Activated naive CD8-positive, alpha-beta T cell treated with anti-CD3 and anti-CD28 coated beads for 36 hours (primary cell): ENCODE measurements around the gene IL31. TPM values are rescaled to one million over a fixed set of nuclear protein-coding genes. Genes with fewer than 3 reads are reported as not detected.
A peak's percentile ranks its signal among the peaks of the same experiment; 100 is the strongest.
"Not testable (repeated sequence)": the region's sequence is repeated elsewhere in the genome, so short reads cannot be mapped to it uniquely, and the experiment has no call there.

Source experiments
- DNase-seq: peaks from one replicate; pipeline ENCODE4 v3.0.0; 2021
- H3K27ac Mint-ChIP-seq: one replicate; pipeline ENCODE4 v1.8.0; 2022; ENCODE audit warnings: mild to moderate bottlenecking, moderate library complexity, mixed read lengths
- H3K27me3 Mint-ChIP-seq: one replicate; pipeline ENCODE4 v1.8.0; 2022; ENCODE audit warnings: mild to moderate bottlenecking, mixed read lengths
- H3K36me3 Mint-ChIP-seq: one replicate; pipeline ENCODE4 v1.8.0; 2021; ENCODE audit warnings: mild to moderate bottlenecking, mixed read lengths
- H3K4me1 Mint-ChIP-seq: one replicate; pipeline ENCODE4 v1.8.0; 2021; ENCODE audit warnings: mixed read lengths
- H3K4me3 Mint-ChIP-seq: one replicate; pipeline ENCODE4 v1.8.0; 2022; ENCODE audit warnings: mild to moderate bottlenecking, moderate library complexity, mixed read lengths
- H3K9me3 Mint-ChIP-seq: one replicate; pipeline ENCODE4 v1.8.0; 2022; ENCODE audit warnings: mixed read lengths
- total RNA-seq, 2 experiments: library from RNA; stranded (reverse); gene quantifications; one replicate each; pipeline ENCODE4 v1.2.3, GENCODE V29; 2021

The IL31 gene
- not detected for total RNA-seq

DNA sequence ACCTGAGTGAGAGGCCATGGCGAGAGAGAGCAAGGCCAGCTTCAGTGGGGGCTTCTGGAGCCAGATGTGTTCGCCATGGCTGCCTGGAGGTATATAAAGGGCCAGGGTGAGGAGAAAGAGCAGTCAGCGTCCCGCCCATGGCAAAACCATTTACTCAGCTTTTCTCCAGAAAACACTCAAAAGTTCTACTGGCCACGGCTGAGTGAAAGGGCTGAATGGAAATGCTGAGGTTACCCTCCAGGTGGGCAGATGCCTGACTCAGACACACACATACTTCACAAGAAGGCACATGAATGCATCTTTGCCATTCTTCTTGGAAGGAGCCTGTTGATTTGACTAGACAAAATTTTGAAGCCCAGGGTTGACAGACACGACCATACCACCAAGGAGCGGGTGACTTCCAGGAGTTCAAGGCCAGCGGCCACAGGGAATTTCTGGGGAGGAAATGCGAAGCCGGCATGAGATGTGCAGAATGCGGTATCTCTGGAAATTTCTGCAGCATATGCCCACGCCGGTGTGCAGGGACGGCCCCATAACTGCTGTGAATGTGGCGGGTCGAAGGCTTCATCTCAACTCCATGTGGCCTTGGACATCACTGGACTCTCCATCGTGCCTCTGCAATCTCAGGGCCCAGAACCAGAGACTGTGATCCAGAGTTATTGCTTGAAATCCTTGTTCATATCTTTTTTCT, at the start of gene IL31:
TSS of gene IL31 (minus strand) at position 67 of the 691 bp plus-strand sequence. CDS start at position 18, 49 bp downstream.
- no peak for DNase-seq
- no peaks in the 10 kb centered on the region for H3K9me3 Mint-ChIP-seq
- H3K4me1 Mint-ChIP-seq: no peaks in the 10 kb centered on the region
- H3K36me3 Mint-ChIP-seq: no peaks in the 10 kb centered on the region
- no peak within 1 kb of the TSS for H3K4me3 Mint-ChIP-seq
- H3K27ac Mint-ChIP-seq: no peak within 1 kb of the TSS
- H3K27me3 Mint-ChIP-seq: no peaks in the 10 kb centered on the region

DNA sequence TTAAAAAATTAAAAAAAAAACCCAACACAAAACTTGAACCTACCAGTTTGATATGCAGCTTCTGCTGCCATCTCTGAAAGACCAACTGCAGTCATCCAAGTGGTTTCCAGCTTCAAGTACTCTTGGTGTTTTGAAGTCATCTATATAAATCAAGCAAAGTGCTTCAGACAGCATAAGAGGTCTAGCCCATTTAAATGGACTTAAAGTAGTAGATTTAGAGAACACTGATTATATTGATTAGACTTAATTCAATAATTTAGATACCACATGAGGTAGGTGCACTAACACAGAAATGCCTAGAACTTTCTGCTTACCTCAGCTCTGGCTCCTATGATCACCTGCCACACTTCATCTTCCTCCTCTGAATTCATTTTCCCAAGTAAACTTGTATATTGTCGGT, 42.4 kb upstream of the IL31 start:
- H3K4me3 Mint-ChIP-seq: no peak overlapping the region
- H3K4me1 Mint-ChIP-seq: peaks cover 9% of the 10 kb centered on the region
- H3K27ac Mint-ChIP-seq: no peak overlapping the region
- H3K27me3 Mint-ChIP-seq: no peaks in the 10 kb centered on the region
- no peak for DNase-seq
- H3K9me3 Mint-ChIP-seq: no peaks in the 10 kb centered on the region
- peaks cover 23% of the 10 kb centered on the region for H3K36me3 Mint-ChIP-seq

GRCh38 chr12:122215771-122216170, 41.8 kb upstream of the IL31 start:
- no peak for DNase-seq
- Mint-ChIP-seq H3K27me3 (no peaks in the 10 kb centered on the region), H3K27ac (no peak overlapping the region), H3K36me3 (peaks cover 26% of the 10 kb centered on the region), H3K4me1 (peaks cover 3% of the 10 kb centered on the region), H3K4me3 (no peak overlapping the region), H3K9me3 (no peaks in the 10 kb centered on the region)

GRCh38 chr12:122208073-122208820, 34.2 kb upstream of the IL31 start:
- H3K4me3 Mint-ChIP-seq: no peak overlapping the region
- no peak overlapping the region for H3K27ac Mint-ChIP-seq
- H3K36me3 Mint-ChIP-seq: peaks cover 11% of the 10 kb centered on the region
- no peak for DNase-seq
- peaks cover 10% of the 10 kb centered on the region for H3K27me3 Mint-ChIP-seq
- H3K9me3 Mint-ChIP-seq: no peaks in the 10 kb centered on the region
- peaks cover 4% of the 10 kb centered on the region for H3K4me1 Mint-ChIP-seq

GRCh38 chr12:122207391-122207790, 33.4 kb upstream of the IL31 start:
- Mint-ChIP-seq H3K9me3 (no peaks in the 10 kb centered on the region), H3K4me1 (peaks cover 8% of the 10 kb centered on the region), H3K27me3 (peaks cover 19% of the 10 kb centered on the region), H3K27ac (no peak overlapping the region), H3K36me3 (peaks cover 11% of the 10 kb centered on the region), H3K4me3 (no peak overlapping the region)
- DNase-seq: no peak

GRCh38 chr12:122206976-122207375, 33.0 kb upstream of the IL31 start:
- no peak overlapping the region for H3K4me3 Mint-ChIP-seq
- H3K27ac Mint-ChIP-seq: no peak overlapping the region
- peaks cover 7% of the 10 kb centered on the region for H3K36me3 Mint-ChIP-seq
- peaks cover 20% of the 10 kb centered on the region for H3K27me3 Mint-ChIP-seq
- H3K9me3 Mint-ChIP-seq: no peaks in the 10 kb centered on the region
- H3K4me1 Mint-ChIP-seq: peaks cover 9% of the 10 kb centered on the region
- no peak for DNase-seq

- Mint-ChIP-seq H3K4me1 (peaks cover 9% of the 10 kb centered on the region), H3K4me3 (no peak overlapping the region), H3K36me3 (peaks cover 7% of the 10 kb centered on the region), H3K9me3 (no peaks in the 10 kb centered on the region), H3K27me3 (peaks cover 25% of the 10 kb centered on the region), H3K27ac (no peak overlapping the region)
- DNase-seq: no peak
These were observed 32.3 kb upstream of the IL31 start for GRCh38 chr12:122206111-122206881.

- no peaks in the 10 kb centered on the region for H3K9me3 Mint-ChIP-seq
- H3K4me1 Mint-ChIP-seq: peaks cover 9% of the 10 kb centered on the region
- peaks cover 26% of the 10 kb centered on the region for H3K27me3 Mint-ChIP-seq
- no peak for DNase-seq
- H3K36me3 Mint-ChIP-seq: peaks cover 5% of the 10 kb centered on the region
- peak overlapping the region; percentile 61 for H3K4me3 Mint-ChIP-seq
- no peak overlapping the region for H3K27ac Mint-ChIP-seq
These were observed 31.3 kb upstream of the IL31 start for GRCh38 chr12:122205053-122205925.

GRCh38 chr12:122204167-122205052, 30.4 kb upstream of the IL31 start:
- Mint-ChIP-seq H3K4me1 (peaks cover 9% of the 10 kb centered on the region), H3K27ac (no peak overlapping the region), H3K9me3 (no peaks in the 10 kb centered on the region), H3K27me3 (peaks cover 35% of the 10 kb centered on the region), H3K36me3 (peaks cover 5% of the 10 kb centered on the region), H3K4me3 (peak overlapping the region; percentile 61)
- DNase-seq: no peak

DNA sequence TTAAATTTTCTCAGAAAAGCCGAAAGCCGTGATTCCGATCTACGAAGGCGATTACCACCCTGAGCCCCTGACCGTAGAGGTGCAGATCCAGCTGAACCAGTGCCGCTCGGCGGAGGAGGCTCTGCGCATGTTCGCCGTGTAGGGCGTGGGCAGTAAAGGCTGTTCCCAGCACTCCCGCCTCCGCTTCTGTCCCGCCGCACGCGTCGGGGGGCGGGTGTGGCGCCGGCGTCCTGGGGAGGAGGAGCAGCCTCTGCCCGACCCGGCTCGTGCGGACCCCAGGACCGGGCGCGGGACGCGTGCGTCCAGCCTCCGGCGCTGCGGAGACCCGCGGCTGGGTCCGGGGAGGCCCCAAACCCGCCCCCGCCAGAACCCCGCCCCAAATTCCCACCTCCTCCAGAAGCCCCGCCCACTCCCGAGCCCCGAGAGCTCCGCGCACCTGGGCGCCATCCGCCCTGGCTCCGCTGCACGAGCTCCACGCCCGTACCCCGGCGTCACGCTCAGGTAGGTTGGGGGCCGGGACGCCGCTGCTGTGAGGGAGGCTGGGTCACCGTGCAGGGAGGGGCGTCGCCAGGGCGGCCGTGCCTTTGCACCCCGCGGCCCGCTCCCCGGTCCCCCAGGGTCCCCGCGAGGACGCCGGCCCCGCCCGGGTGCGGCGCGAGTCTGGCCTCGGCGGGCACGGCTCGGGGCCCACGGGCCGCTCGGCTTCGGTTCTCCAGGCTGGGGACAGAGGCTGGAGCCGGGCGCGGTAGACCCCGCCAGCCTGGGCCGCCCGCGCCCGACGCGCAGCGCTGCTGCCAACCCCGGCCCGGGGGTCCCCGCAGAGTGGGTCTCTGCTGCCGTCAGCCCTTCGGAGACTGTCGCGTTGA, 29.5 kb upstream of the IL31 start, which contains the start of gene B3GNT4:
TSS of gene B3GNT4 (plus strand) at position 409 of the 866 bp plus-strand sequence. CDS start 910 bp downstream, outside the sequence.
- Mint-ChIP-seq H3K4me3 (peak within 1 kb of the TSS; percentile 77), H3K27me3 (peaks cover 43% of the 10 kb centered on the region), H3K9me3 (no peaks in the 10 kb centered on the region), H3K4me1 (peaks cover 9% of the 10 kb centered on the region), H3K36me3 (peaks cover 3% of the 10 kb centered on the region), H3K27ac (no peak within 1 kb of the TSS)
- DNase-seq: peak; percentile 71

DNA sequence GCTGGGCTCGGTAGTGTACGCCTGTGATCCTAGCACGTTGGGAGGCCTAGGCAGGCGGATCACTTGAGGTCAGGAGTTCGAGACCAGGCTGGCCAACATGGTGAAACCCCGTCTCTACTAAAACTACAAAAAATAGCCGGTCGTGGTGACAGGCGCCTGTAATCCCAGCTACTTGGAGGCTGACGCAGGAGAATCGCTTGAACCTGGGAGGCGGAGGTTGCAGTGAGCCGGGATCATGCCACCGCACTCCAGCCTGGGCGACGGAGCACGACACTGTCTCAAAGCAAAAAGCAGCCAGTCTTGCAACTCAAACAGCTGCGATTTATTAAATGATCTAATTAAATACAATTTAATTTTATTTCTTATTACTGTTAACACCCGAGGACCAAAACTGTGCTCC, 28.8 kb upstream of the IL31 start:
- H3K27me3 Mint-ChIP-seq: peaks cover 48% of the 10 kb centered on the region
- H3K4me3 Mint-ChIP-seq: peak overlapping the region; percentile 77
- DNase-seq, H3K36me3 Mint-ChIP-seq, H3K9me3 Mint-ChIP-seq, H3K27ac Mint-ChIP-seq: not testable (repeated sequence)
- H3K4me1 Mint-ChIP-seq: peaks cover 13% of the 10 kb centered on the region

- Mint-ChIP-seq H3K9me3 (no peaks in the 10 kb centered on the region), H3K27ac (no peak overlapping the region), H3K4me3 (no peak overlapping the region), H3K36me3 (no peaks in the 10 kb centered on the region), H3K4me1 (peaks cover 18% of the 10 kb centered on the region), H3K27me3 (peaks cover 56% of the 10 kb centered on the region)
- no peak for DNase-seq
These were observed 28.0 kb upstream of the IL31 start for GRCh38 chr12:122202017-122202416.

DNA sequence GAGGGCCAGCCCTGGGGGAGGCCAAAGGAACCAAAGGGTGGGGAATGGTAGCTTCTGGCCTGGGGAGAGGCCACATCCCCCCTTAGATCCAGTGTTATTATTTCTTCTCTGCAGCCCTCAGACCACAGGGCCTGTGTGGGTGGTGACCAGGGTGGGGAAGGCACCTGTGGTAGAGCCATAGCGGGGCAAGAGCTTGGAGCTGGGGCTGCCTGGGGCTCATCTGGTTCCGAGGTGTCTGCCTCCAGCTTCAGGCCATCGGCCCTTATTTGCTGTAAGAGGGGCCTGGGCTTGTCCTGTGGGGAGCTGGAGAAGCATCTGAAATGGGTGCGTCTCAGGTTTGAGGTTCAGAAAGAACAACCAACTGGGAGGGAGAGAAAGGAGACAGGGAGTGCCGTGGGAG, 27.4 kb upstream of the IL31 start:
- Mint-ChIP-seq H3K27me3 (peaks cover 60% of the 10 kb centered on the region), H3K4me1 (peaks cover 18% of the 10 kb centered on the region), H3K9me3 (no peaks in the 10 kb centered on the region), H3K27ac (no peak overlapping the region), H3K36me3 (no peaks in the 10 kb centered on the region), H3K4me3 (no peak overlapping the region)
- DNase-seq: no peak
